Upper lobe of left lung (tissue), 6 donors: ENCODE measurements around the gene ACTL7B. TPM values are rescaled to one million over a fixed set of nuclear protein-coding genes. Genes with fewer than 3 reads are reported as not detected.
"Not testable (repeated sequence)": the region's sequence is repeated elsewhere in the genome, so short reads cannot be mapped to it uniquely, and the experiment has no call there.

Experiments
- ATAC-seq, 2 donors: fragments of 200-7000 bp; cut with Tn5 transposase; one replicate each; pipeline ENCODE4 v1.9.1; 2022; ENCODE audit warnings: mild to moderate bottlenecking in 2 of 2, moderate library complexity in 2 of 2; ENCODE audit not compliant: low FRiP score in 2 of 2
- DNase-seq, 2 donors: peaks; one replicate each; pipeline ENCODE4 v3.0.0-alpha.2; 2019 to 2020
- H3K27ac ChIP-seq, 4 donors: fragments of 200-600 bp; sonication (generic); one replicate each; pipeline ENCODE4 v1.5.1; 2016 to 2019
- H3K27me3 ChIP-seq, 4 donors: fragments of 200-600 bp; sonication (generic); one replicate each; pipeline ENCODE4 v1.5.1; 2017 to 2019
- H3K36me3 ChIP-seq, 4 donors: fragments of 200-600 bp; sonication (generic); one replicate each; pipeline ENCODE4 v1.5.1; 2016 to 2019
- H3K4me1 ChIP-seq, 4 donors: fragments of 200-600 bp; sonication (generic); one replicate each; pipeline ENCODE4 v1.5.1; 2018 to 2019
- H3K4me3 ChIP-seq, 4 donors: fragments of 200-600 bp; sonication (generic); one replicate each; pipeline ENCODE4 v1.5.1; 2017 to 2019; ENCODE audit warnings: mild to moderate bottlenecking in 2 of 4, moderate library complexity in 1 of 4
- H3K9me3 ChIP-seq, 4 donors: fragments of 200-600 bp; sonication (generic); one replicate each; pipeline ENCODE4 v1.5.1; 2018 to 2019
- CTCF ChIP-seq, 6 experiments: fragments of 450-650 bp in 4 of 6; fragments of 200-600 bp in 2 of 6; sonication (generic) in 2 of 6; IDR thresholded peaks; one replicate each; pipeline ENCODE4 v1.5.1; 2016 to 2019; ENCODE audit warnings: antibody characterized with exemption in 6 of 6
- EP300 ChIP-seq, 4 donors: sonication (generic); formaldehyde crosslinking; IDR thresholded peaks; one replicate each; pipeline ENCODE4 v1.5.1; 2017; ENCODE audit warnings: antibody characterized with exemption in 4 of 4, control low read depth in 2 of 4
- POLR2A ChIP-seq, 4 donors: fragments of 450-650 bp; IDR thresholded peaks; one replicate each; pipeline ENCODE4 v1.5.1; 2016 to 2017; ENCODE audit warnings: antibody characterized with exemption in 4 of 4, mild to moderate bottlenecking in 2 of 4
- POLR2AphosphoS5 ChIP-seq, 2 donors: sonication (generic); formaldehyde crosslinking; IDR thresholded peaks; one replicate each; pipeline ENCODE4 v1.5.1; 2017; ENCODE audit warnings: antibody characterized with exemption in 2 of 2
- WGBS, 2 donors: methylation state at CpG; one replicate each; pipeline ENCODE4 v1.1.5; 2017 to 2018; 5-methylcytosine and 5-hydroxymethylcytosine counted together
- total RNA-seq, 6 donors: library from RNA; depleted of rRNA in 4 of 6; stranded (reverse); fragments of >200 nt in 4 of 6; gene quantifications; one replicate each; pipeline versions ENCODE4 v1.1.0 to v1.2.1, GENCODE V29; 2016 to 2021
- donor health status: DM: no; HTN: no; CAD: no; lungs with moderate emphysema.
- donor health status: DM: no; HTN: yes; CAD: no; lungs with severe emphysema.

Gene ACTL7B
- total RNA-seq, 6 donors from 2014 or later = 0.30 TPM; not detected in 5

DNA sequence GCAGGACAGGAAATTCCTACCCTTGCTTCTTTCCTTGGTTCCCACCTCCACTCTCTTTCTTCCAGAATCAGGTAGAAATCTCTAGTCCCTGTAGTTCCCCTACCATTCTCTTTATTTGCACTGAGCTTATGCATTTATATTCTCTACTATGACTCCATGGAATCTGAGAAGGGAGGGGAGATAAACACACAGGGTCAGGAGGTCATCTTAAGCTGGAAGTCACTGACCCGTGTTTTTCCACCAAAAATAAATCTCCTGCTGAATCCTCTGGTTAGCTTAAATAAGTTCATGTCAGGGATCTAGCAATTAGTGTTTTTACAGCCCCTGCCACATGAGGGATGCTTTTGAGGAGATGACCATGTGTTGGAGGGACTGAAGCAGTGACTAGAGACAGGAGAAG is 3.7 kb downstream of the ACTL7B start:
- Histone ChIP-seq H3K27ac (no peak overlapping the region), H3K4me3 (no peak overlapping the region), H3K36me3 (no peaks in the 10 kb centered on the region), H3K9me3 (no peaks in the 10 kb centered on the region), H3K27me3 (no peaks in the 10 kb centered on the region), H3K4me1 (no peaks in the 10 kb centered on the region)
- ATAC-seq = no peak
- WGBS, 2 donors = 26 to 40% methylated on average over 1 of the region's 1 CpG
- TF ChIP-seq POLR2A (IDR thresholded peaks at IDR 0.05) (no peak), POLR2AphosphoS5 (IDR thresholded peaks at IDR 0.05) (no peak), CTCF (IDR thresholded peaks at IDR 0.05) (no peak), EP300 (IDR thresholded peaks at IDR 0.05) (no peak)
- DNase-seq = no peak

DNA sequence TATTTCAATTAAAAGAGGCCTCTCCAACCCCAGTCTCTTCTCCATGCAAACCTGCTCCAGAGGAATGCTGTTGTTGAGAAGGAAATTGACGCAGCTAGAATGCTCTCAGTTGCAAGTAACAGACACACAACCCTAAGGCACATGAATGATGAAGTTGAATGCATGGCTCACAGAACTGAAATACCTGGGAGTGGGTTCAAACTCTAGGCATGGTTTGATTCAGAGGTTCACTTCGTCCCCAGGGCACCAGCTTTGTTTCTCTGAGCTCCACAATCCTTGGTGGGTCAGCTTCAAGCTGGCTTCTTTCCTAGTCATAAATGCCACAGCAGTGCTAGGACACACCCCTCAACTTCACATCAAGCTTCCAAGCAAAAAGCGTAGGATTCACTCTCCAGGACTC is 4.6 kb downstream of the ACTL7B start:
- TF ChIP-seq POLR2A (IDR thresholded peaks at IDR 0.05) (no peak), EP300 (IDR thresholded peaks at IDR 0.05) (no peak), POLR2AphosphoS5 (IDR thresholded peaks at IDR 0.05) (no peak), CTCF (IDR thresholded peaks at IDR 0.05) (no peak)
- Histone ChIP-seq H3K4me1 (no peaks in the 10 kb centered on the region), H3K9me3 (no peaks in the 10 kb centered on the region), H3K27me3 (no peaks in the 10 kb centered on the region), H3K36me3 (no peaks in the 10 kb centered on the region), H3K27ac (no peak overlapping the region), H3K4me3 (no peak overlapping the region)
- DNase-seq (no peak), ATAC-seq (no peak)
- WGBS, 2 donors = 72 to 80% methylated on average over 3 of the region's 3 CpGs

GRCh38 chr9:108850293-108850897 is 5.4 kb downstream of the ACTL7B start:
- no peaks in the 10 kb centered on the region for H3K27me3 ChIP-seq
- no peaks in the 10 kb centered on the region for H3K4me1 ChIP-seq
- ATAC-seq (no peak), DNase-seq (no peak)
- H3K27ac ChIP-seq = no peak overlapping the region
- 98 to 99% methylated on average over 3 of the region's 3 CpGs for WGBS, 2 donors
- H3K9me3 ChIP-seq = no peaks in the 10 kb centered on the region
- TF ChIP-seq CTCF (IDR thresholded peaks at IDR 0.05) = peak in 1 of 6 experiments; percentile 24
- no peak for TF ChIP-seq EP300 (IDR thresholded peaks at IDR 0.05)
- H3K4me3 ChIP-seq = no peak overlapping the region
- H3K36me3 ChIP-seq = no peaks in the 10 kb centered on the region

GRCh38 chr9:108848296-108848695 is 7.5 kb downstream of the ACTL7B start:
- not testable (repeated sequence) for H3K27ac ChIP-seq, H3K27me3 ChIP-seq, ATAC-seq, H3K9me3 ChIP-seq, H3K4me1 ChIP-seq, H3K4me3 ChIP-seq, DNase-seq, H3K36me3 ChIP-seq
- WGBS, 2 donors = 90 to 92% methylated on average over 3 to 8 of the region's 8 CpGs

DNA sequence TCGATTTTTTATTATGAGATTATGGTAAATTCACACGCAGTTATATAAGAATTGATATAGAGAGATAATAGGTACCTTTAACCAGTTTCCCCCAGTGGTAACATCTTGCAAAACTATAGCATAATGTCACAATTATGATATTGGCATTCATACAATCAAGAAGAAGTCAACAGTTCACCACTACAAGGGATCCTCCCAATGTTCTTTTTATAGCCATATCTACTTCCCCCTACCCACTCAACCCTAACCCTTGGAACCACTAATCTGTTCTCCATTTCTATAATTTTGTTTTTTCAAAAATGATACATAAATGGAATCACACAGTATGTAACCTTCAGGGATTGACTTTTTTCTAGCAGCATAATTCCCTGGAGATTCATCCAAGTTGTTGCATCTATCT is 9.8 kb downstream of the ACTL7B start:
- H3K27ac ChIP-seq = no peak overlapping the region
- no peaks in the 10 kb centered on the region for H3K36me3 ChIP-seq
- ATAC-seq (no peak), DNase-seq (no peak)
- TF ChIP-seq CTCF (IDR thresholded peaks at IDR 0.05) (no peak), POLR2AphosphoS5 (IDR thresholded peaks at IDR 0.05) (no peak), EP300 (IDR thresholded peaks at IDR 0.05) (no peak), POLR2A (IDR thresholded peaks at IDR 0.05) (no peak)
- H3K9me3 ChIP-seq = no peaks in the 10 kb centered on the region
- no peaks in the 10 kb centered on the region for H3K27me3 ChIP-seq
- H3K4me3 ChIP-seq = no peak overlapping the region
- WGBS, 2 donors = 88 to 90% methylated on average over 2 of the region's 2 CpGs
- no peaks in the 10 kb centered on the region for H3K4me1 ChIP-seq
